ENCODE measurements around the gene MC1R. TPM values are rescaled to one million over a fixed set of nuclear protein-coding genes. Genes with fewer than 3 reads are reported as not detected.

Gene MC1R
- total RNA-seq, result 1 to 10 TPM in 3 of 4 donors, under 1 TPM in 1; 0.77 to 6.2 (median 5.4) TPM

GRCh38 chr16:89918453-89919347 lies at the start of gene MC1R:
MC1R (plus strand) TSS chr16:89918862; CDS start chr16:89919259, 397 bp downstream.
- intact Hi-C loops (cut with DNase I; ENCODE audit: low total_unique reads), result no loop called here
- DNase-seq, result no peak
- Histone ChIP-seq H3K27ac (no peak within 1 kb of the TSS), H3K9me3 (no peaks in the 10 kb centered on the region), H3K27me3 (peaks cover 0 to 5% of the 10 kb centered on the region in 2 donors), H3K4me3 (peak within 1 kb of the TSS; percentile 15 to 26), H3K36me3 (no peaks in the 10 kb centered on the region), H3K4me1 (peaks cover 3 to 31% of the 10 kb centered on the region in 2 donors)
- TF ChIP-seq CTCF (IDR thresholded peaks at IDR 0.05) (peak in 3 of 4 experiments; percentile 18 to 46 (median 27)), POLR2A (IDR thresholded peaks at IDR 0.05) (no peak)

GRCh38 chr16:89869911-89870310 lies 48.8 kb upstream of the MC1R start:
- intact Hi-C loops (cut with DNase I; ENCODE audit: low total_unique reads), result no loop called here
- Histone ChIP-seq H3K27me3 (no peaks in the 10 kb centered on the region), H3K4me1 (peaks cover 0 to 12% of the 10 kb centered on the region in 2 donors), H3K36me3 (no peaks in the 10 kb centered on the region), H3K27ac (no peak overlapping the region), H3K4me3 (no peak overlapping the region), H3K9me3 (peaks cover 0 to 6% of the 10 kb centered on the region in 2 donors)
- TF ChIP-seq CTCF (IDR thresholded peaks at IDR 0.05), result no peak
- no peak for TF ChIP-seq POLR2A (IDR thresholded peaks at IDR 0.05)
- DNase-seq, result no peak

- DNase-seq, result no peak
- intact Hi-C loops (cut with DNase I; ENCODE audit: low total_unique reads), result no loop called here
- peaks cover 0 to 12% of the 10 kb centered on the region in 2 donors for H3K4me1 ChIP-seq
These were observed 48.2 kb upstream of the MC1R start for GRCh38 chr16:89870440-89870839.

GRCh38 chr16:89871895-89872294 lies 46.8 kb upstream of the MC1R start:
- no peaks in the 10 kb centered on the region for H3K27me3 ChIP-seq
- no peak for TF ChIP-seq POLR2A (IDR thresholded peaks at IDR 0.05)
- no peak for TF ChIP-seq CTCF (IDR thresholded peaks at IDR 0.05)
- intact Hi-C loops (cut with DNase I; ENCODE audit: low total_unique reads), result no loop called here
- peaks cover 0 to 6% of the 10 kb centered on the region in 2 donors for H3K9me3 ChIP-seq
- no peak overlapping the region for H3K4me3 ChIP-seq
- H3K4me1 ChIP-seq, result peaks cover 0 to 12% of the 10 kb centered on the region in 2 donors
- DNase-seq, result no peak
- no peak overlapping the region for H3K27ac ChIP-seq
- no peaks in the 10 kb centered on the region for H3K36me3 ChIP-seq

More at GRCh38 chr16:89870440-89870839, 48.2 kb upstream of the MC1R start:
- H3K27me3 ChIP-seq, result no peaks in the 10 kb centered on the region
- TF ChIP-seq POLR2A (IDR thresholded peaks at IDR 0.05) (no peak), CTCF (IDR thresholded peaks at IDR 0.05) (no peak)
- no peak overlapping the region for H3K4me3 ChIP-seq
- no peak overlapping the region for H3K27ac ChIP-seq
- H3K36me3 ChIP-seq, result no peaks in the 10 kb centered on the region
- peaks cover 0 to 6% of the 10 kb centered on the region in 2 donors for H3K9me3 ChIP-seq

Measured in uterus (tissue), 4 donors.